Activated CD8-positive, alpha-beta T cell treated with anti-CD3 and anti-CD28 coated beads, Interleukin-2, amount 10 ng/mL, durations not matched to agents 7 days and 5 days (primary cell): Measurements from ENCODE around the gene SDC1. TPM values are rescaled to one million over a fixed set of nuclear protein-coding genes. Genes with fewer than 3 reads are reported as not detected.
"Not testable (repeated sequence)": the region's sequence is repeated elsewhere in the genome, so short reads cannot be mapped to it uniquely, and the experiment has no call there.

ENCODE experiments used
- ATAC-seq: fragments of 150-1000 bp; cut with Tn5 transposase; one replicate; pipeline ENCODE4 v1.10.0; 2021; ENCODE audit warnings: moderate library complexity
- CTCF ChIA-PET: fragments of 350-600 bp; sonication (Branson Sonifier 250); formaldehyde crosslinking; loops from one replicate; lab custom pipeline; 2021; ENCODE audit warnings: antibody characterized with exemption; lab: Charles Lee
- POLR2A ChIA-PET: fragments of 350-600 bp; sonication (Branson Sonifier 250); formaldehyde crosslinking; loops from one replicate; lab custom pipeline; 2021; ENCODE audit warnings: antibody characterized with exemption; lab: Charles Lee
- DNase-seq: peaks from one replicate; pipeline ENCODE4 v3.0.0-alpha.2; 2020
- H3K27ac Mint-ChIP-seq: one replicate; pipeline ENCODE4 v1.8.0; 2021; ENCODE audit warnings: mild to moderate bottlenecking, mixed read lengths
- H3K27me3 Mint-ChIP-seq: one replicate; pipeline ENCODE4 v1.8.0; 2021; ENCODE audit warnings: low read depth, mixed read lengths
- H3K36me3 Mint-ChIP-seq: one replicate; pipeline ENCODE4 v1.8.0; 2021; ENCODE audit warnings: low read depth, mixed read lengths
- H3K4me1 Mint-ChIP-seq: one replicate; pipeline ENCODE4 v1.8.0; 2021; ENCODE audit warnings: low read depth, mixed read lengths
- H3K4me3 Mint-ChIP-seq: one replicate; pipeline ENCODE4 v1.8.0; 2021; ENCODE audit warnings: mild to moderate bottlenecking, mixed read lengths
- H3K9me3 Mint-ChIP-seq: one replicate; pipeline ENCODE4 v1.8.0; 2022; ENCODE audit warnings: mixed read lengths; ENCODE audit not compliant: insufficient read depth
- total RNA-seq, 2 experiments: library from RNA; stranded (reverse); gene quantifications; one replicate each; pipeline ENCODE4 v1.2.3, GENCODE V29; 2021

SDC1 gene
- total RNA-seq, 2 experiments from 2014 or later, result not detected

- ChIA-PET CTCF (interaction anchor here (0.8 to 1.1 kb wide), 5 partner anchors 19 to 108 kb away, joined by 3 to 5 read pairs (median 3); no protein-coding TSS in a partner anchor), POLR2A (no interaction called here)
- Mint-ChIP-seq H3K36me3 (peaks cover 12% of the 10 kb centered on the region), H3K27me3 (peaks cover 10% of the 10 kb centered on the region), H3K9me3 (no peaks in the 10 kb centered on the region), H3K4me3 (peak overlapping the region; percentile 12), H3K4me1 (peaks cover 7% of the 10 kb centered on the region), H3K27ac (no peak overlapping the region)
- no peak for DNase-seq
- peak; percentile 36 for ATAC-seq
Observed at GRCh38 chr2:20241973-20242726, 17.2 kb upstream of the SDC1 start.

GRCh38 chr2:20240291-20240690 is 15.4 kb upstream of the SDC1 start:
- DNase-seq, ATAC-seq, H3K4me3 Mint-ChIP-seq, H3K4me1 Mint-ChIP-seq, H3K36me3 Mint-ChIP-seq, POLR2A ChIA-PET, H3K27ac Mint-ChIP-seq, H3K9me3 Mint-ChIP-seq: not testable (repeated sequence)
- CTCF ChIA-PET, result interaction anchor here (0.9 to 1.2 kb wide), 4 partner anchors 12 to 134 kb away, joined by 3 to 5 read pairs (median 3); no protein-coding TSS in a partner anchor
- H3K27me3 Mint-ChIP-seq, result peaks cover 16% of the 10 kb centered on the region

- ChIA-PET POLR2A (no interaction called here), CTCF (interaction anchor here (1.6 kb wide), 1 partner anchor 221 kb away, joined by 4 read pairs; no protein-coding TSS in a partner anchor)
- Mint-ChIP-seq H3K36me3 (no peaks in the 10 kb centered on the region), H3K27me3 (peaks cover 18% of the 10 kb centered on the region), H3K9me3 (no peaks in the 10 kb centered on the region), H3K4me1 (no peaks in the 10 kb centered on the region), H3K4me3 (no peak overlapping the region), H3K27ac (no peak overlapping the region)
- no peak for ATAC-seq
- no peak for DNase-seq
Observed at GRCh38 chr2:20236496-20236895, 11.6 kb upstream of the SDC1 start.

GRCh38 chr2:20235655-20236305 is 10.8 kb upstream of the SDC1 start:
- ChIA-PET POLR2A (no interaction called here), CTCF (no interaction called here)
- ATAC-seq (peak; percentile 16), DNase-seq (peak; percentile 16)
- peaks cover 23% of the 10 kb centered on the region for H3K27me3 Mint-ChIP-seq
- H3K4me3 Mint-ChIP-seq, result no peak overlapping the region
- H3K36me3 Mint-ChIP-seq, result no peaks in the 10 kb centered on the region
- no peaks in the 10 kb centered on the region for H3K4me1 Mint-ChIP-seq
- no peak overlapping the region for H3K27ac Mint-ChIP-seq
- no peaks in the 10 kb centered on the region for H3K9me3 Mint-ChIP-seq

- peaks cover 28% of the 10 kb centered on the region for H3K27me3 Mint-ChIP-seq
- DNase-seq, result peak; percentile 14
- ATAC-seq, CTCF ChIA-PET, H3K36me3 Mint-ChIP-seq, H3K27ac Mint-ChIP-seq, POLR2A ChIA-PET, H3K4me1 Mint-ChIP-seq, H3K9me3 Mint-ChIP-seq, H3K4me3 Mint-ChIP-seq: not testable (repeated sequence)
Observed at GRCh38 chr2:20234597-20234996, 9.7 kb upstream of the SDC1 start.

GRCh38 chr2:20232837-20233207 is 7.9 kb upstream of the SDC1 start:
- Mint-ChIP-seq H3K27ac (no peak overlapping the region), H3K9me3 (no peaks in the 10 kb centered on the region), H3K4me1 (no peaks in the 10 kb centered on the region), H3K36me3 (no peaks in the 10 kb centered on the region), H3K27me3 (peaks cover 32% of the 10 kb centered on the region), H3K4me3 (no peak overlapping the region)
- DNase-seq, result peak; percentile 16
- ATAC-seq, result no peak
- CTCF ChIA-PET, result no interaction called here
- POLR2A ChIA-PET, result no interaction called here

- Mint-ChIP-seq H3K4me3 (no peak overlapping the region), H3K4me1 (no peaks in the 10 kb centered on the region), H3K27me3 (peaks cover 31% of the 10 kb centered on the region), H3K36me3 (no peaks in the 10 kb centered on the region), H3K27ac (no peak overlapping the region), H3K9me3 (no peaks in the 10 kb centered on the region)
- POLR2A ChIA-PET, result interaction anchor here (1.2 kb wide), 1 partner anchor 14 kb away, joined by 3 read pairs; no protein-coding TSS in a partner anchor
- DNase-seq (no peak), ATAC-seq (peak; percentile 41)
- CTCF ChIA-PET, result interaction anchor here (1.1 kb wide), 1 partner anchor 95 kb away, joined by 3 read pairs; no protein-coding TSS in a partner anchor
Observed at GRCh38 chr2:20231598-20232026, 6.7 kb upstream of the SDC1 start.

- H3K4me1 Mint-ChIP-seq, result no peaks in the 10 kb centered on the region
- H3K36me3 Mint-ChIP-seq, result no peaks in the 10 kb centered on the region
- H3K4me3 Mint-ChIP-seq, result no peak overlapping the region
- H3K27me3 Mint-ChIP-seq, result peaks cover 30% of the 10 kb centered on the region
- DNase-seq (no peak), ATAC-seq (peak; percentile 14)
- H3K27ac Mint-ChIP-seq, result peak overlapping the region; percentile 3
- ChIA-PET CTCF (interaction anchor here (1.1 kb wide), 1 partner anchor 95 kb away, joined by 3 read pairs; no protein-coding TSS in a partner anchor), POLR2A (interaction anchor here (1.2 kb wide), 1 partner anchor 14 kb away, joined by 3 read pairs; no protein-coding TSS in a partner anchor)
- H3K9me3 Mint-ChIP-seq, result no peaks in the 10 kb centered on the region
Observed at GRCh38 chr2:20231159-20231558, 6.2 kb upstream of the SDC1 start.

GRCh38 chr2:20230114-20230425 is 5.1 kb upstream of the SDC1 start:
- Mint-ChIP-seq H3K4me3 (no peak overlapping the region), H3K9me3 (no peaks in the 10 kb centered on the region), H3K4me1 (peaks cover 6% of the 10 kb centered on the region), H3K27me3 (peaks cover 36% of the 10 kb centered on the region), H3K27ac (no peak overlapping the region), H3K36me3 (no peaks in the 10 kb centered on the region)
- ChIA-PET POLR2A (no interaction called here), CTCF (no interaction called here)
- DNase-seq (no peak), ATAC-seq (no peak)

GRCh38 chr2:20229322-20230113 is 4.6 kb upstream of the SDC1 start:
- no peaks in the 10 kb centered on the region for H3K36me3 Mint-ChIP-seq
- POLR2A ChIA-PET, result no interaction called here
- no peak overlapping the region for H3K4me3 Mint-ChIP-seq
- ATAC-seq (no peak), DNase-seq (no peak)
- CTCF ChIA-PET, result no interaction called here
- peaks cover 36% of the 10 kb centered on the region for H3K27me3 Mint-ChIP-seq
- H3K9me3 Mint-ChIP-seq, result no peaks in the 10 kb centered on the region
- H3K4me1 Mint-ChIP-seq, result peaks cover 6% of the 10 kb centered on the region
- H3K27ac Mint-ChIP-seq, result no peak overlapping the region

GRCh38 chr2:20227894-20228505 is 3.1 kb upstream of the SDC1 start:
- Mint-ChIP-seq H3K9me3 (no peaks in the 10 kb centered on the region), H3K36me3 (no peaks in the 10 kb centered on the region), H3K27me3 (peaks cover 38% of the 10 kb centered on the region), H3K4me1 (peaks cover 7% of the 10 kb centered on the region), H3K27ac (no peak overlapping the region), H3K4me3 (no peak overlapping the region)
- POLR2A ChIA-PET, result no interaction called here
- DNase-seq (no peak), ATAC-seq (no peak)
- CTCF ChIA-PET, result no interaction called here
